Central memory CD8-positive, alpha-beta T cell (primary cell): ENCODE measurements around the gene EZH1.
A peak's percentile ranks its signal among the peaks of the same experiment; 100 is the strongest.
"Not testable (repeated sequence)": the region's sequence is repeated elsewhere in the genome, so short reads cannot be mapped to it uniquely, and the experiment has no call there.

Experiments used
- ATAC-seq: fragments of 150-1000 bp; cut with Tn5 transposase; replicated peaks from 2 replicates; pipeline ENCODE4 v1.10.0; 2022; ENCODE audit warnings: mild to moderate bottlenecking, moderate FRiP score, moderate number of reproducible peaks; ENCODE audit not compliant: poor library complexity, severe bottlenecking; ENCODE audit errors: extremely low read depth
- DNase-seq, 2 donors: peaks; one replicate each; pipeline ENCODE4 v3.0.0; 2021; ENCODE audit warnings: low spot score in 2 of 2
- H3K27ac Mint-ChIP-seq: one replicate; pipeline ENCODE4 v1.8.0; 2022; ENCODE audit warnings: low read depth, mild to moderate bottlenecking, moderate library complexity, mixed read lengths
- H3K27me3 Mint-ChIP-seq: one replicate; pipeline ENCODE4 v1.8.0; 2022; ENCODE audit warnings: mixed read lengths
- H3K36me3 Mint-ChIP-seq: one replicate; pipeline ENCODE4 v1.8.0; 2022; ENCODE audit warnings: mild to moderate bottlenecking, moderate library complexity, mixed read lengths; ENCODE audit not compliant: insufficient read depth
- H3K4me1 Mint-ChIP-seq: one replicate; pipeline ENCODE4 v1.8.0; 2022; ENCODE audit warnings: mixed read lengths
- H3K4me3 Mint-ChIP-seq: one replicate; pipeline ENCODE4 v1.8.0; 2022; ENCODE audit warnings: mild to moderate bottlenecking, moderate library complexity, mixed read lengths
- H3K9me3 Mint-ChIP-seq: one replicate; pipeline ENCODE4 v1.8.0; 2022; ENCODE audit warnings: mixed read lengths

The EZH1 gene

DNA sequence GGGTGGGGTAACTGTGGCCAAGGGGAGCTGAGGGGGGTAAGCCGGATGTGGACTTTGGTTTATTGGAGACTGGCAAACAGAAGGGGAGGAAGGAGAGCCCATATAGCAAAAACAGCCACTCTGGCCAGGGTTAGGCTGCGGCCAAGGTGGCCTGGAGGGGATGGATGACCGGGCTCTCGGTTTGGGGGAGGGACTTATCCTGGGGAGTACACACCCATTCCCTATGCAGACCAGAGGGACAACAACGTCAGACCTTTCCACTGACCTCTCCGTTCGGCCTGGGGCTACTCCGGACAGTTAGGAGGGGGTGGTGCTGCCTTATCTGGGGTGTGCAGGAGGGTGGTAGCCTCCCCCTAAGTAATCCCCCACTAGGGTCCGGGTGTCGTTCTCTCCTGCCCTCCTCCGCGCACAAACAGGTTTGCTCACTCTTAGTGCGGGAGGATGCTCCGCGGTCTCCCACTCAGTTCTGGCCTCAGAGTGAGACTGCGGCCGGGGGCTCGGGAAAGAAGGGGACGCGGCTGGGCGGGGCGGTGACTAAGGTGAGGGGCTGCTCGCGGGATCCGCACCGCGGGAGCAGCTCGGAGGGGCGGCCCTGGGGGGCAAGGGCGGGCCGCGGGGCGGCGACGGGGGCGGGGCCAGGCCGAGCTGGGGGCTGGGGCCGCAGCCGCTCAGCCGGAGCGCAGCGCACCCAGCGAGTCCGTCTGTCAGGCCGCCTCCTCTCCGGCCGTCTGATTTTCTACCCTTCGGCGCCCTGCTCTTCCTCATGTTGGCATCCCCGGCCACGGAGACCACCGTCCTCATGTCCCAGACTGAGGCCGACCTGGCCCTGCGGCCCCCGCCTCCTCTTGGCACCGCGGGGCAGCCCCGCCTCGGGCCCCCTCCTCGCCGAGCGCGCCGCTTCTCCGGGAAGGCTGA is 35.4 kb upstream of the EZH1 start, which contains the start of gene WNK4:
Gene WNK4, plus strand, starts transcription at position 675 of the 915 bp plus-strand sequence. Its CDS starts 89 bp downstream, at position 764.
- DNase-seq (no peak), ATAC-seq (no peak)
- H3K4me3 Mint-ChIP-seq, result no peak within 1 kb of the TSS

GRCh38 chr17:42779304-42779935 is 34.6 kb upstream of the EZH1 start:
- peaks cover 21% of the 10 kb centered on the region for H3K4me1 Mint-ChIP-seq

More for the DNA sequence above, 35.4 kb upstream of the EZH1 start, which contains the start of gene WNK4:
- peaks cover 31% of the 10 kb centered on the region for H3K36me3 Mint-ChIP-seq
- no peak within 1 kb of the TSS for H3K27ac Mint-ChIP-seq
- no peaks in the 10 kb centered on the region for H3K9me3 Mint-ChIP-seq
- peaks cover 26% of the 10 kb centered on the region for H3K4me1 Mint-ChIP-seq
- H3K27me3 Mint-ChIP-seq, result peaks cover 50% of the 10 kb centered on the region

GRCh38 chr17:42778570-42778969 is 33.7 kb upstream of the EZH1 start:
- Mint-ChIP-seq H3K27ac (no peak overlapping the region), H3K4me3 (no peak overlapping the region), H3K4me1 (peaks cover 28% of the 10 kb centered on the region), H3K27me3 (peaks cover 34% of the 10 kb centered on the region), H3K36me3 (peaks cover 38% of the 10 kb centered on the region), H3K9me3 (no peaks in the 10 kb centered on the region)
- no peak for DNase-seq
- ATAC-seq, result no peak

More at GRCh38 chr17:42779304-42779935, 34.6 kb upstream of the EZH1 start:
- Mint-ChIP-seq H3K36me3 (peaks cover 33% of the 10 kb centered on the region), H3K27ac (no peak overlapping the region), H3K4me3 (no peak overlapping the region), H3K27me3 (peaks cover 42% of the 10 kb centered on the region), H3K9me3 (no peaks in the 10 kb centered on the region)
- DNase-seq (no peak), ATAC-seq (no peak)

DNA sequence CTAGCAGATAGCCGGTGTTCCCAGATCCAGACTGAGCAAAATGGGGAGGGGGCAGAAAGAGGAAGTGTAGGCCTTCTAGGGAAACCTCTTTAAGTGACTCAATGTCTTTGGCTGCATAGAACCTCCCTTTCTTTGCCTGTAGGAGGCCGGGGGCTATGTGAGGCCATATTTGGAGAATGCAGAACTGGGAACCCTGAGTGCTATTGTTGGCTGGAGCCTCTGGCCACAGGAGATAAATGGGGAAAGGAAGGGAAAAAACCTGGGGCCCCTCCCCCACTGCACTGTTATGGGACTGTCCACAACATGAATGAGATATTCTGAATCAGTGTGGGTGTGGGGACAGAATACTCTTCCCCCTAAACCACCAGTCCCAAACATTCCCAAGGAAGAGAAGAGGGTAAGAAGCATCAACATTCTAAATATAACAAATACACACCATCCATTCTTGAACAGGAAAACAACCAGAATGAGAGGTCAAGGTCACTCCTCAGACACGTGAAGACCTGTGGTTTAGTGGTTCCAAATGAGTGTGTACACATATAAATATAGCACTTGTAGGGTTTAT is 30.8 kb upstream of the EZH1 start:
- DNase-seq (no peak), ATAC-seq (no peak)
- Mint-ChIP-seq H3K27me3 (peaks cover 10% of the 10 kb centered on the region), H3K4me1 (peaks cover 32% of the 10 kb centered on the region), H3K9me3 (no peaks in the 10 kb centered on the region), H3K4me3 (peak overlapping the region; percentile 99), H3K36me3 (peaks cover 39% of the 10 kb centered on the region), H3K27ac (no peak overlapping the region)

DNA sequence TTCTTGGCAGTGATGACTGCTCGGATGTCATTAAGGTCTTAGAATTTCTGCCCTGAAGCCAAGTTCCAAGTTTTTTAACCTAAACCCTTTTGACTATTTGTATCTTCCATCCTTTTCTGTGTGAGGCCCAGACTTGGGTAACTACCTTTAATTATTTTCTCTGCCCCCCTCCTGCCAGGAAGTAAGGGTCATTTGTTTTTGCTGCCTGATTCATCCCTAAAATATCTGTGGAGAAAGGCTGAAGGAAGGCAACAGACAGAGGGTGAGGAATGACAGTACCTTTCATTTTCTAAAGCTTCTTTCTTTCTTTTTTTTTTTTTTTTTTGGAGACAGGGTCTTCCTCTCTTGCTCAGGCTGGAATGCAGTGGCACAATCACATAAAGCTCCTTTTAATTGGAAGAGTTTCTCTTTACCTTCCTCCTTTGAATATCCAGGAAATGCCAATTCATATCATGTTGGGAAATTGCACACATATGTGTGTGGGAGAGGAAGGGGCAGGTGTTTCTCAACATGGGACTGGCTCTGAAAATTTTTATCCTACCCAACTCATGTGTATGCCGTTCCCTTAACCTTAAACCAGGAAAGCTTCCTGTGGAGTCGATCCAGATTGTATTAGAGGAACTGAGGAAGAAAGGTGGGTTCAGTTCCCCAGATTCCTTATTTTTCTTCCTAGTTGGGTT is 29.4 kb upstream of the EZH1 start:
- peaks cover 1% of the 10 kb centered on the region for H3K27me3 Mint-ChIP-seq
- H3K4me3 Mint-ChIP-seq, result peak overlapping the region; percentile 99
- H3K9me3 Mint-ChIP-seq, result no peaks in the 10 kb centered on the region
- peaks cover 24% of the 10 kb centered on the region for H3K4me1 Mint-ChIP-seq
- ATAC-seq (no peak), DNase-seq (no peak)
- H3K36me3 Mint-ChIP-seq, result peaks cover 37% of the 10 kb centered on the region
- peak overlapping the region; percentile 100 for H3K27ac Mint-ChIP-seq

GRCh38 chr17:42773290-42774035 is 28.6 kb upstream of the EZH1 start, which contains the start of gene VPS25:
TSS of gene VPS25 (plus strand) at chr17:42773449. CDS start at chr17:42773476, 27 bp downstream.
- Mint-ChIP-seq H3K27ac (peak within 1 kb of the TSS; percentile 100), H3K4me1 (peaks cover 22% of the 10 kb centered on the region), H3K9me3 (no peaks in the 10 kb centered on the region), H3K27me3 (peaks cover 9% of the 10 kb centered on the region), H3K36me3 (peaks cover 33% of the 10 kb centered on the region), H3K4me3 (peak within 1 kb of the TSS; percentile 99)
- peak; percentile 48 to 57 for DNase-seq
- ATAC-seq, result peak; percentile 95

DNA sequence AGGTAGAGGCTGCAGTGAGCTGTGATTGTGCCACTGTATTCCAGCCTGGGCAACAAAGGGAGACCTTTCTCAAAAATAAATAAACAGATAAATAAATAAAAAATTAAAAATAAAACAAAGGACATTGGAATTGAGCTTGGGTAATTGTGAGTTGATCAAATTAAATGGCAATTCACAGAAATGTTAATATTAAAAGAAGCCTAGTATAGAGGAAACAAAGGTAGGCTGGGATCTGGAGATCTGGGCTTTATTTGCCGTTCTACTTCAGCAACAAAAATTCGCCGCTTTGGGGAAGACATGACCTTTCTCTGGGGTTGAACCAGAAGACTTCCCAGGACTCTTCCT is 28.1 kb upstream of the EZH1 start:
- peaks cover 22% of the 10 kb centered on the region for H3K4me1 Mint-ChIP-seq
- H3K27me3 Mint-ChIP-seq, result peaks cover 14% of the 10 kb centered on the region
- peak overlapping the region; percentile 99 for H3K4me3 Mint-ChIP-seq
- DNase-seq (no peak), ATAC-seq (peak; percentile 12)
- no peaks in the 10 kb centered on the region for H3K9me3 Mint-ChIP-seq
- peak overlapping the region; percentile 100 for H3K27ac Mint-ChIP-seq
- H3K36me3 Mint-ChIP-seq, result peaks cover 30% of the 10 kb centered on the region

GRCh38 chr17:42769964-42770363 is 25.1 kb upstream of the EZH1 start:
- not testable (repeated sequence) for H3K9me3 Mint-ChIP-seq, H3K36me3 Mint-ChIP-seq, H3K4me3 Mint-ChIP-seq, H3K27ac Mint-ChIP-seq, ATAC-seq, DNase-seq
- peaks cover 39% of the 10 kb centered on the region for H3K27me3 Mint-ChIP-seq
- peaks cover 22% of the 10 kb centered on the region for H3K4me1 Mint-ChIP-seq

DNA sequence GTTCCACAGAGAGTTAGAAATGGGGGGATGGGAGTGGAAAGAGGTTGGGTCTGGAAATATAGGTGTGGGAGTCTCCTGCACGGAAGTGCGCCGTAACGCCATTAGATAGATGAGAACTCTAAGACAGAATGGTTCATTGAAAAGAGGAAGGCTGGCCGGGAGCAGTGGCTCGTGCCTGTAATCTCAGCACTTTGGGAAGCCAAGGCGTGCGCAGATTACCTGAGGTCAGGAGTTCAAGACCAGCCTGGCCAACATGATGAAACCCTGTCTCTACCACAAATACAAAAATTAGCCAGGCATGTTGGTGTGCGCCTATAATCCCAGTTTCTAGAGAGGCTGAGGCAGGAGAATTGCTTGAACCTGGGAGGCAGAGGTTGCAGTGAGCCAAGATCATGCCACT is 23.2 kb upstream of the EZH1 start:
- not testable (repeated sequence) for ATAC-seq, H3K36me3 Mint-ChIP-seq, H3K4me1 Mint-ChIP-seq, H3K9me3 Mint-ChIP-seq, H3K4me3 Mint-ChIP-seq, DNase-seq, H3K27ac Mint-ChIP-seq
- peaks cover 58% of the 10 kb centered on the region for H3K27me3 Mint-ChIP-seq

- no peak overlapping the region for H3K27ac Mint-ChIP-seq
- H3K9me3 Mint-ChIP-seq, result no peaks in the 10 kb centered on the region
- H3K27me3 Mint-ChIP-seq, result peaks cover 63% of the 10 kb centered on the region
- peaks cover 7% of the 10 kb centered on the region for H3K4me1 Mint-ChIP-seq
- ATAC-seq (no peak), DNase-seq (no peak)
- H3K36me3 Mint-ChIP-seq, result no peaks in the 10 kb centered on the region
- H3K4me3 Mint-ChIP-seq, result no peak overlapping the region
Observed at GRCh38 chr17:42767512-42767911, 22.7 kb upstream of the EZH1 start.

GRCh38 chr17:42766124-42766523 is 21.3 kb upstream of the EZH1 start:
- Mint-ChIP-seq H3K4me1 (no peaks in the 10 kb centered on the region), H3K9me3 (no peaks in the 10 kb centered on the region), H3K36me3 (no peaks in the 10 kb centered on the region), H3K27ac (no peak overlapping the region), H3K27me3 (peaks cover 75% of the 10 kb centered on the region), H3K4me3 (no peak overlapping the region)
- DNase-seq (no peak), ATAC-seq (no peak)

DNA sequence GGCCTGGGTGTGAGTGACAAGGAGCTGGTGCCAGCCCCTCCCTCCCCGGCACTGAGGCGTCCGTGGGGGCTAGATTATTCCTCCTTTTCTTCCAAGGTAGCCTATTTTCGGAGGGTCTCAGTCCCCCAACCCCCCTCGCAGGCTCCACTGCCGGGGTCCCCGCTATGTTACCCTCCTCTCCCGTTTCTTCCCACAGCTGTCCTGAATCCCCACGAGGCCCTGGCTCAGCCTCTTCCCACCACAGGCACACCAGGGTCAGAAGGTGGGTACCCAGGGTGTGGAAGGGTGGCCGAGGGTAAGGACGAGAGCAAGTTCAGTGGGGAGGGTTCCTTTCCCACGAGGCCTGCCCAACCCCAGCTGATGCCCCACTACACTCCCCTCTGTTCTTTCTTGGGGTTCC is 16.8 kb upstream of the EZH1 start:
- no peak for DNase-seq
- Mint-ChIP-seq H3K36me3 (peaks cover 3% of the 10 kb centered on the region), H3K9me3 (no peaks in the 10 kb centered on the region), H3K4me3 (peak overlapping the region; percentile 47), H3K4me1 (no peaks in the 10 kb centered on the region), H3K27me3 (peaks cover 69% of the 10 kb centered on the region), H3K27ac (no peak overlapping the region)
- no peak for ATAC-seq
